SH-SY5Y (cell line): Measurements from ENCODE around the gene IL17D.

Experiments
- GATA2 ChIP-seq: IDR thresholded peaks from 2 replicates; pipeline ENCODE4 v1.6.1; 2011; ENCODE audit warnings: mild to moderate bottlenecking, low read depth, low read length
- GATA3 ChIP-seq: IDR thresholded peaks from 2 replicates; pipeline ENCODE4 v1.6.1; 2011; ENCODE audit warnings: low read depth, mild to moderate bottlenecking, low read length, moderate library complexity

DNA sequence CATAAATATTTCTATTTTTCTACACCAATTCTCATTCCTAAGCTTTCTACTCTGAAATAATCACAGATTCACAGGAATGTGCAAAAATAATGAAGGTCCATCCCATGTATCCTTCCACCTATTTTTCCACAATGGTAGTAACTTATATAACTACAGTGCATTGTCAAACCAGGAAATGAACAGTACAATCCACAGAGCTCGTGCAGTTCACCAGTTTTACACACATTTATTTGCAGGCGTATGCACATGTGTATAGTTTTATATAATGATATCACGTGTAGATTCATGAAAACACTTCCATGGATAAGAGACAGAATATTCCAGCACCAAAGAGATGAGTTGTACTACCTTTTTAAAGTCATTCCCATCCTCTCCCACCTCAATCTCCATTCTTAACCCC lies 57.4 kb downstream of the IL17D start:
- TF ChIP-seq GATA3 = no peak
- TF ChIP-seq GATA2 = no peak
